Astrocyte of the hippocampus (primary cell): ENCODE data around the gene CDC23.
"Not testable (repeated sequence)": the region's sequence is repeated elsewhere in the genome, so short reads cannot be mapped to it uniquely, and the experiment has no call there.

Source experiments
- DNase-seq: peaks from one replicate; pipeline ENCODE4 v3.0.0; 2011; ENCODE audit warnings: low read depth, low spot score

The CDC23 gene

GRCh38 chr5:138213161-138214029 is at the start of gene CDC23:
Gene CDC23 (minus strand): TSS chr5:138213323. CDS start chr5:138213312, 11 bp downstream.
- DNase-seq = peak; percentile 99

GRCh38 chr5:138258704-138259292 is 45.7 kb upstream of the CDC23 start:
- no peak for DNase-seq

- DNase-seq = no peak
These were observed 44.5 kb upstream of the CDC23 start for GRCh38 chr5:138257583-138257982.

- DNase-seq = no peak
These were observed 39.8 kb upstream of the CDC23 start for GRCh38 chr5:138252944-138253343.

GRCh38 chr5:138247800-138248199 is 34.7 kb upstream of the CDC23 start:
- DNase-seq = not testable (repeated sequence)

- DNase-seq = no peak
These were observed 33.7 kb upstream of the CDC23 start for GRCh38 chr5:138246822-138247221.

- no peak for DNase-seq
These were observed 33.2 kb upstream of the CDC23 start for GRCh38 chr5:138246334-138246733.

- no peak for DNase-seq
These were observed 32.6 kb upstream of the CDC23 start for GRCh38 chr5:138245717-138246116.

GRCh38 chr5:138243794-138244193 is 30.7 kb upstream of the CDC23 start:
- DNase-seq = no peak

GRCh38 chr5:138241688-138242571 is 28.8 kb upstream of the CDC23 start:
- peak; percentile 59 for DNase-seq

GRCh38 chr5:138240650-138241385 is 27.7 kb upstream of the CDC23 start:
- DNase-seq = no peak

- no peak for DNase-seq
These were observed 24.9 kb upstream of the CDC23 start for GRCh38 chr5:138238034-138238433.

- DNase-seq = no peak
These were observed 21.5 kb upstream of the CDC23 start for GRCh38 chr5:138234651-138235050.

- DNase-seq = no peak
These were observed 20.2 kb upstream of the CDC23 start for GRCh38 chr5:138233280-138233679.

GRCh38 chr5:138230981-138231589 is 18.0 kb upstream of the CDC23 start:
- DNase-seq = peak; percentile 71

- peak; percentile 66 for DNase-seq
These were observed 17.1 kb upstream of the CDC23 start for GRCh38 chr5:138230261-138230660.

GRCh38 chr5:138229387-138229786 is 16.3 kb upstream of the CDC23 start:
- DNase-seq = no peak

GRCh38 chr5:138226910-138227309 is 13.8 kb upstream of the CDC23 start:
- DNase-seq = no peak

GRCh38 chr5:138224712-138225111 is 11.6 kb upstream of the CDC23 start:
- no peak for DNase-seq

GRCh38 chr5:138223532-138223931 is 10.4 kb upstream of the CDC23 start:
- DNase-seq = no peak

- no peak for DNase-seq
These were observed 3.7 kb upstream of the CDC23 start for GRCh38 chr5:138216799-138217198.
